Motor neuron (in vitro differentiated cells): ENCODE data around the gene COX10. TPM values are rescaled to one million over a fixed set of nuclear protein-coding genes. Genes with fewer than 3 reads are reported as not detected.

ENCODE experiments used
- ATAC-seq, 8 experiments: fragments of 200-7000 bp; cut with Tn5 transposase; replicated peaks in 6 of 8; 2 replicates each; pipeline ENCODE4 v1.8.0; 2021; ENCODE audit warnings: mild to moderate bottlenecking in 8 of 8, moderate library complexity in 8 of 8
- H3K27ac ChIP-seq, 2 donors: fragments of 250-450 bp; sonication (Bioruptor Pico); 2 replicates each; pipeline ENCODE4 v1.9.0; 2021; ENCODE audit warnings: antibody characterized with exemption in 2 of 2, mild to moderate bottlenecking in 2 of 2, moderate library complexity in 1 of 2
- H3K4me1 ChIP-seq, 2 donors: fragments of 250-450 bp; sonication (Bioruptor Pico); replicated peaks in 1 of 2; 2 replicates each; pipeline ENCODE4 v1.6.1; 2021; ENCODE audit warnings: antibody characterized with exemption in 2 of 2, mild to moderate bottlenecking in 2 of 2, moderate library complexity in 1 of 2
- H3K4me3 ChIP-seq, 5 donors: fragments of 250-450 bp; sonication (Bioruptor Pico); 2 replicates each; pipeline ENCODE4 v1.9.0; 2021; ENCODE audit warnings: antibody characterized with exemption in 5 of 5, mild to moderate bottlenecking in 5 of 5, moderate library complexity in 4 of 5
- WGBS, 10 experiments: fragments of 450-650 bp; shearing (Covaris generic); methylation state at CpG; one replicate each; pipeline ENCODE4 v1.0.0; 2022; 5-methylcytosine and 5-hydroxymethylcytosine counted together
- in situ Hi-C, 9 experiments: fragments of 400-800 bp; cut with MboI; loops; one replicate each; pipeline ENCODE4 v1.15.0; 2021; ENCODE audit warnings: low sequenced_read_pairs in 9 of 9, low pct_unique_long_range_greater_than_20kb in 2 of 9; ENCODE audit not compliant: unreplicated experiment in 9 of 9
- total RNA-seq, 8 experiments: library from RNA; unstranded; fragments of 300-600 nt; gene quantifications; 2 replicates each; pipeline versions ENCODE4 v1.2.3 to v1.2.4, GENCODE V29; 2022

Gene COX10
- total RNA-seq, 8 experiments from 2014 or later: 13.8 to 31.6 (median 18.8) TPM

- H3K27ac ChIP-seq: no peak overlapping the region
- H3K4me3 ChIP-seq: no peak overlapping the region
- in situ Hi-C loops: no loop called here
- WGBS, 10 experiments: 53 to 100% (median 92%) methylated on average over 1 to 4 of the region's 4 CpGs; no CpG with 5 or more reads in 1 of the 10 experiments
- ATAC-seq: no peak
- no peaks in the 10 kb centered on the region for H3K4me1 ChIP-seq
Measured at GRCh38 chr17:14051692-14052091, 17.6 kb upstream of the COX10 start.

- Histone ChIP-seq H3K27ac (no peak overlapping the region), H3K4me3 (no peak overlapping the region), H3K4me1 (no peaks in the 10 kb centered on the region)
- in situ Hi-C loops: no loop called here
- ATAC-seq: peak in 1 of 8 experiments; percentile 35
- 43 to 98% (median 89%) methylated on average over 2 to 5 of the region's 6 CpGs; no CpG with 5 or more reads in 2 of the 10 experiments for WGBS, 10 experiments
Measured at GRCh38 chr17:14052886-14053615, 16.3 kb upstream of the COX10 start.

- no peak overlapping the region for H3K4me3 ChIP-seq
- in situ Hi-C loops: no loop called here
Measured at GRCh38 chr17:14057591-14057990, 11.7 kb upstream of the COX10 start.

GRCh38 chr17:14058051-14058450 is 11.3 kb upstream of the COX10 start:
- in situ Hi-C loops: no loop called here

More at GRCh38 chr17:14057591-14057990, 11.7 kb upstream of the COX10 start:
- ATAC-seq: no peak
- no peak overlapping the region for H3K27ac ChIP-seq
- no peaks in the 10 kb centered on the region for H3K4me1 ChIP-seq

GRCh38 chr17:14060706-14061105 is 8.6 kb upstream of the COX10 start:
- in situ Hi-C loops: no loop called here
- no peak for ATAC-seq
- H3K4me3 ChIP-seq: no peak overlapping the region
- no peaks in the 10 kb centered on the region for H3K4me1 ChIP-seq
- no peak overlapping the region for H3K27ac ChIP-seq
- 100% methylated on average over 1 of the region's 1 CpG; no CpG with 5 or more reads in 4 of the 10 experiments for WGBS, 10 experiments

More at GRCh38 chr17:14058051-14058450, 11.3 kb upstream of the COX10 start:
- H3K27ac ChIP-seq: no peak overlapping the region
- no peak overlapping the region for H3K4me3 ChIP-seq
- no peaks in the 10 kb centered on the region for H3K4me1 ChIP-seq
- no peak for ATAC-seq
- WGBS, 10 experiments: 45 to 100% (median 93%) methylated on average over 1 to 2 of the region's 2 CpGs

GRCh38 chr17:14061666-14062560 is 7.4 kb upstream of the COX10 start:
- Histone ChIP-seq H3K4me1 (no peaks in the 10 kb centered on the region), H3K27ac (no peak overlapping the region), H3K4me3 (no peak overlapping the region)
- peak in 3 of 8 experiments; percentile 67 to 97 (median 67) for ATAC-seq
- in situ Hi-C loops: no loop called here
- 82 to 100% (median 92%) methylated on average over 3 to 8 of the region's 10 CpGs for WGBS, 10 experiments

GRCh38 chr17:14067347-14067746 is 2.0 kb upstream of the COX10 start:
- H3K4me1 ChIP-seq: peaks cover 15 to 20% of the 10 kb centered on the region in 2 donors
- in situ Hi-C loops: no loop called here
- H3K4me3 ChIP-seq: no peak overlapping the region
- no peak for ATAC-seq
- no peak overlapping the region for H3K27ac ChIP-seq
- WGBS, 10 experiments: 90 to 100% (median 100%) methylated on average over 1 of the region's 1 CpG; no CpG with 5 or more reads in 1 of the 10 experiments

- WGBS, 10 experiments: 13 to 80% (median 33%) methylated on average over 1 to 19 of the region's 25 CpGs; no CpG with 5 or more reads in 2 of the 10 experiments
- in situ Hi-C loops: no loop called here
- peak in 1 of 8 experiments; percentile 78 for ATAC-seq
- peak overlapping the region; percentile 77 to 96 (median 88) for H3K4me3 ChIP-seq
- H3K27ac ChIP-seq: peak overlapping the region; percentile 82 to 85
- peaks cover 15 to 20% of the 10 kb centered on the region in 2 donors for H3K4me1 ChIP-seq
Measured at GRCh38 chr17:14068542-14069250, 608 bp upstream of the COX10 start.

- ATAC-seq: no peak
- H3K4me3 ChIP-seq: peak overlapping the region; percentile 77 to 96 (median 88)
- 9 to 100% (median 51%) methylated on average over 1 to 6 of the region's 6 CpGs for WGBS, 10 experiments
- H3K4me1 ChIP-seq: peaks cover 15 to 20% of the 10 kb centered on the region in 2 donors
- no peak overlapping the region for H3K27ac ChIP-seq
- in situ Hi-C loops: no loop called here
Measured at GRCh38 chr17:14070344-14070984, 1.2 kb downstream of the COX10 start.

- WGBS, 10 experiments: 73 to 100% (median 88%) methylated on average over 1 to 5 of the region's 5 CpGs
- no peak for ATAC-seq
- no peak overlapping the region for H3K27ac ChIP-seq
Measured at GRCh38 chr17:14072881-14073280, 3.6 kb downstream of the COX10 start.

GRCh38 chr17:14078027-14078426 is 8.7 kb downstream of the COX10 start:
- peaks cover 7 to 13% of the 10 kb centered on the region in 2 donors for H3K4me1 ChIP-seq
- peak in 5 of 8 experiments; percentile 43 to 88 (median 76) for ATAC-seq
- H3K27ac ChIP-seq: no peak overlapping the region
- 0 to 100% (median 62%) methylated on average over 1 to 3 of the region's 3 CpGs; no CpG with 5 or more reads in 3 of the 10 experiments for WGBS, 10 experiments
- no peak overlapping the region for H3K4me3 ChIP-seq
- in situ Hi-C loops: no loop called here

More at GRCh38 chr17:14072881-14073280, 3.6 kb downstream of the COX10 start:
- no peak overlapping the region for H3K4me3 ChIP-seq
- H3K4me1 ChIP-seq: peaks cover 15 to 20% of the 10 kb centered on the region in 2 donors
- in situ Hi-C loops: no loop called here

GRCh38 chr17:14080847-14081251 is 11.5 kb downstream of the COX10 start:
- ATAC-seq: peak in 4 of 8 experiments; percentile 32 to 98 (median 95)
- H3K4me3 ChIP-seq: no peak overlapping the region
- no peak overlapping the region for H3K27ac ChIP-seq
- H3K4me1 ChIP-seq: peaks cover 7 to 13% of the 10 kb centered on the region in 2 donors
- in situ Hi-C loops: no loop called here
- 13 to 95% (median 68%) methylated on average over 2 to 4 of the region's 4 CpGs for WGBS, 10 experiments
